ENCODE data around the gene SLC48A1. TPM values are rescaled to one million over a fixed set of nuclear protein-coding genes. Genes with fewer than 3 reads are reported as not detected.
"Not testable (repeated sequence)": the region's sequence is repeated elsewhere in the genome, so short reads cannot be mapped to it uniquely, and the experiment has no call there.

The SLC48A1 gene
- total RNA-seq, 1 experiment from 2014 or later, result 7.2 TPM

DNA sequence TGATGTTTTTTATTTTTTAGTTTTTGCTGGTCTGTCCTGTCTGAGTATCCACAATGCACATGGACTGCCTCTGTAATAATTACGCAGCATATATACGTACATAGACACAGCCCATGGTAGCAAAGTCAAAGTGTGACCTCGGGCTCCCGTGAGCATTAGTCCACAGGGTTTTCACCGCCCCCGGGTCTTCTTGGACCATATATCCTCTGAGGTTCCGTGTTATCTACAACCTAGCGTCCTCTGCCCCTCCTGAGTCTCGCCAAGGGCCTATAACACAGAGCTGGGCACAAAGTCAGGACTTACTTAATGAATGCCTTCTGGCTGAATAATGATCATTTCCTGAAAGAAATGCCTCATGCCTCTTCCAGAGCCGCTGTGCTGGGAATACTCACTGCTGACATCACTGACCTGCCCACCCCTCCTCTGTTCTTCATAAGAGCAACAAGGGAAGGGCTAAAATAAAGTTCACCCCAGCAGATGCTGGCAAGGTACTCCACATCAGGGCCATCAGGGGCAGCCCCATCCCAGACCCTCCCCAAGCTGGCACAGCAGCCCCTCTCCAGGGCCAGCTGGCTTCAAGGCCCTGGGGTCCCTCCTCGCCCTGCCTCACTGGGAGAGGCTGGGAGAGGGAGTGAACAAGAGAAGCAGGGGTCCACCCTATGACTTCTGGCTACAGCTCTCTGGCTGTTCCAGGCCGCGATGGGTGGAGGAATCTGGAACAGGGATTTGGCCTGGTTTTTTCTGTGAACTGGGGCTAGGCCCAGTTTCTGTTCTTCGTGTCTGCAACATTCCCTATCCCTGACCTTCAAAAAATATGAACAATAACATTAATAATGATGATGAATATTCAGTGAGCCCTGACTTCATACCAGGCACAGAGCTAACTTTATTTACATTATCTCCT is 38.8 kb downstream of the SLC48A1 start:
- no peak for DNase-seq (ENCODE audit: low read depth)

DNA sequence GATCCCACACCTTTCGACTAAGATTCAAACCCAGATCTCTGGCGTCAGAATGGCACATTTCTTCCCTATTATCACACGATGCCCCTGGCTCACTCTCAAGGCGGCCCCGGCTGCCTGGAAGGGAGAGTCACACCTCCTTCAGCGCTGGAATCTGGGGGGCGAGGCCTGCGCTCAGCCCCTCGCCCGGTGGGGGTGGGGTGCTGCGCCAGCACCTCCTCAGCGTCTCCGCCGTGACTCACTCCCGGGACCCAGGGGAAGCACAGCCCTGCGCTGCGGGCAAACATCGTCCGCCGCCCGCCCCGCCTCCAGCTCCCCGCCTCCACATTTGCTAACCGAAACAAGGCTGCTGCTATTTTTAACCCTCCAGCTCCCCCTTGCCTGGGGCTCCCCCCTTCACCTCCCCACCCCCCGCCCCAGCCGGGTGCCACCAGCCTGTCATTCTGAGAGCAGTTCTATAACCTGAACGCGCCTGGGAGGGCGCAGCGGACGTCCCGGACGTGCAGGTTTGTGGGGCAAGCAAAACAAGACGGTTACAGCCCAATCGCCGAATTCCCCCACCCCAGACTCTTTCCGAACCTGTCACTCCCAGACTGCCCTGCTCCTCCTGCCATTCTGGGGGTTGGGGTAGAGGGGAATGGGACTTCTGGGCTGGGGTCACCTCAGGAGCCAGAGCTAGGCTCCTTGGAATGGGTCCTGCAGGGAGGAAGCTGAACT is 39.9 kb downstream of the SLC48A1 start:
- DNase-seq (ENCODE audit: low read depth), result peak; percentile 86

DNA sequence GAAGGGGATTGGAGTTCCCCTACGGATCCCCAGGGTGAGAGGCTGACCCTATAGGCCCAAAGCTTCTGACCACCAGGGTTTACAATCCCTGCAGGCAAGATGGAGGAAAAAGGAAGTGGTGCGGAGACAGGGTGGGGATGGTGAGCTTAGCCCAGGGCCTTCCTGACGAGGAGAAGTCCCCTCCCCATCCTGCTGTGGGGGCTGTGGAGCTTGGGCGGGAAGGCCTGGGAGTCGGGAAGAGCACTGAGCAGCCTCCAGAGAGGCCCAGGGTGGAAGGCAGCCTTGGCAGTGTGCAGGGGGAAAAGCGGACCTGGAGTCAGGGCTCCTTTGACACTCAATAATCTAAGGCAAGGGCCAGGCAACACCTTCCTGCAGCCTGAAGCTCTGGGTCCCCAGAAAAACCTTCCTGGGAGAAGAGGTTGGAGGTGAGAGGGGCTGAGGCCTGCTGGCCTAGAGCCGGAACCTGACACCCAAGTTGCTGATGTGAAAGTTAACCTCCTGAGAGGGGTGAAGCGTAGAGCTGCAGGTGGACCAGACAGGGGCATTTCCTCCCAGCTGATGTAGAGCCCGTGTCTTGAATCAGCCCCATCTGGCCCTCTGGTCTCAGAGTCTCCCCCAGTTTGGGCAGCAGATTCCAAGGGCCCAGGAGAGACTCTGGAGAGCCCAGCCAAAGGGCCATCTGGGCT is 40.6 kb downstream of the SLC48A1 start:
- peak; percentile 58 for DNase-seq (ENCODE audit: low read depth)

DNA sequence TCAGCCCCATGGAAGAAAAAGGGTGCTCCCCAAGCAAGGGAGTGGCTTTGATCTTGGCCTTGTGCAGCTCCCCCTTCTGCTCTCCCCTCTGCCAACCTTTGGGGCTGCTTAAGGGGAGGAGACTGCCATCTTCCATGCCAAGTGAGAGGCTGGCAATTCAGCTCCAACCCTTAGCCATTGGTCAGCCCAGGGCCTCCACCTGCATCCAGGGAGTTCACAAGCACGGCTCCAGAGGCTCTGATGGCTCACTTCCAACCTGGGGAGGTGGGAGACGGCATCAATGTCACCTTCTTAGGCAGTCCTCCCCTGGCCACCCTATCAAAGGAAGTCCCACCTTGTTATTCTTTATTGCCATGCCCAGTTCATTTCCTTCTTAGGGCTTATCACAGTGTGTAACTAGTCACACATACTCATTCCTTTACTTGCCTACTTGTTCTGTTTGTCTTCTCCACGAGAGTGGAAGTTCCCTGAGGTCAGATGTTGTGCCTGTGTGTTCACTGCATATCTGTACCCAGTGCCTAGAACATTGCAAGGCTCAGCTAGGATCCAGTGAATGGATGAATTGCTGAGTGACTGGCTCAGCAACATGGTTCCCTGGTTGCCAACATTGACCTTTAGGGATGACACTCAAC is 41.6 kb downstream of the SLC48A1 start:
- no peak for DNase-seq (ENCODE audit: low read depth)

DNA sequence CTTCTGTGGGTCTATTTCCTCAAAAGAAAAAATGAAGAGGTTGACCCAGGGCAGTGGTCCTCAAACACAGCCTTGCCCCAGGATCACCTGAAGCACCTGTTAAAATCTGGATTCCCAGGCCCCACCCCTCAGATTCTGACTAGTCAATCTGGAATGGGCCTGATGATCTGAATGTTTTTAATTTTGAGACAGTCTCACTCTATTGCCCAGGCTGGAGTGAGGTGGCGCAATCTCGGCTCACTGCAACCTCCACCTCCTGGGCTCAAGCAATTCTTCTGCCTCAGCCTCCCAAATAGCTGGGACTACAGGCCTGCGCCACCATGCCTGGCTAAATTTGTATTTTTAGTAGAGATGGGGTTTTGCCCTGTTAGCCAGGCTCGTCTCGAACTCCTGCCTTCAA is 42.4 kb downstream of the SLC48A1 start:
- DNase-seq (ENCODE audit: low read depth), result not testable (repeated sequence)

DNA sequence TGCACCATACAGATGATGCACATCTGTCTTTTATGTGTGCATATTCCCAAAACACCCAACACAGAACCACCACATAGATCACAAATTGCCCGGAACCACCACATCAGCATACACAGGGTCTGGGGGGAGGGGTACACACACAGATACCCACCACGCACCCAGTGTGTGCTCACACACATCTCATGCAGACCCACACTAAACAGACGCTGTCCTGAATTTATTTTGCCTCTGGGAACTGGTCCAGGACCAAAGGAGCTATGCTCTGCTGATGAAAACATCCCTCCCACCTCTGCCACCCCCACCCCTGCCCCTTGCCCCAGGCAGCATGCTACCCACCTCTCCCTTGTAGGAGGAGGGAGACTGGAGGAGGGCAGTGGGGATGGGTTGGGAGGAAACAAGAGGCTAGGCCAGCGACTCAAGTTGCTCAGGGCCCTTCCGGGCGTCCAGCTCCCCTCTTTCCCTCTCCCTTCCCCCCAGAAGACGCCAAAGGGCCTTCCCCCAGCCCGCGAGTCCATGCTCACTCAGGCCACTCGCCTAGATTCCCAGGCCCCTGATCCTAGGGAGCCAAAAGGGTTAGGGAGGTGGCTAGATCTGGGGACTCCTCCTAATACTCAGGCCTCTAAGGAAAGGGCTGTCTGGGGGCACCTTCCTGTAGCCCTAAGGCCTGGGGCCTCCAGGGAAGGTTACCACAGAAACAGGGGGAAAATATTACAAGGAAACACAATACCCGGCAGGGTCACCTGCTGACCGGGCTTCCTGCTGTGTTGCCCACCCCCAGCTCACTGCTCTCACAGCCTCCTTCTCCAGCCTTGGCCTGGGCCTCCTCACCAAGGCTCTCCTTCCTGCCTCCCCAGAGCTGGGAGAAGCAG is 43.6 kb downstream of the SLC48A1 start:
- DNase-seq (ENCODE audit: low read depth), result no peak

DNA sequence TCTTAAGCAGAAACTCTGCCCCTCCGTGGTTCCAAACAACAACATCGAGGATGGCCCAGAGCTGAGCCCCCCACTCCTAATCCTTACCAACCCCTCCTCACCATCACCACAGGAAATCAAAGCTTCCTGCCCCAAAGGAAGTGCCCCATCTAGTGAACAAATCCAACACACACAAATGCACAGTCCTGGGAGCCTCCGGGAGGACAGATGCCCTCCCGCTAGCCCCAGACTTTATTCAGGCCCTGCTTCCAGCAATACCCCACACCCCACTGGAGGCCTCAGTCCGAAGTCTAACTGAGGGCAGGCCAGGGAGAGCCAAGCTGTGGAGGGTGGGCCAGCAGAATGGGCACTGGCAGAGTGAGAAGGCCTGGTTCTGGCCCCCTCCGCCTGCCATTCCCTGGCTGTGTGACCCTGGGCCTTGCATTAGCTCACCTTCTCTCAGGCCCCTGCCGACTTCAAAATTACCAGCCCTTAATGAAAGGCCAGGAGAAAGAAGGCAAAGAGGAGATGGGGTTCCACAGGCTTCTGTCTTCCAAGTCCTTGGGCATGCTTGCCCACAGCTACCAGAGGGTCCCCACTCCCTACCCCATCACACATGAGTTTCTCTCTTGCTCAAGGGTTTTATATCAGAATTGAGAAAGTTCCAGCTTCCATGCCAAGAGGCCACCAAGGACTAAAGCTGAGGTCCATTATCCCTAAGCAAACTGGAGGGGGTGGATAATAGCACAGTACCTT is 44.4 kb downstream of the SLC48A1 start:
- DNase-seq (ENCODE audit: low read depth), result no peak

DNA sequence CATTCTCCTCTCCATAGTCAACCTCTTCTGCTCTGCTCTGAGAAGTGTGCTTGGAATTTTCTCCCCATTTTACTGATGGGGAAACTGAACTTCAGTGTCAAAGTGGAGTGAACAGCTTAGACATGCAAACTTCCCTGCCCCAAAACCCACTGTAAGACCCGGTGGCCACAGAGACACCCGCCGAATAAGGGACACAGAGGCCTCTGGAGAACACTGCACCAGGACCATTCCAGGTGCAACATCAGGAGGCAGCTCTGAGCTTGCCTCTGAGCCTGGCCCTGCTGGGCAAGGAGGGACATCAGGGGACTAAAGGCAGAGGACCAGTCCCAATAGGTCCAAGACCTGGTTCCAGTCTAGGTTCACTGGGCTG is 45.0 kb downstream of the SLC48A1 start:
- no peak for DNase-seq (ENCODE audit: low read depth)

DNA sequence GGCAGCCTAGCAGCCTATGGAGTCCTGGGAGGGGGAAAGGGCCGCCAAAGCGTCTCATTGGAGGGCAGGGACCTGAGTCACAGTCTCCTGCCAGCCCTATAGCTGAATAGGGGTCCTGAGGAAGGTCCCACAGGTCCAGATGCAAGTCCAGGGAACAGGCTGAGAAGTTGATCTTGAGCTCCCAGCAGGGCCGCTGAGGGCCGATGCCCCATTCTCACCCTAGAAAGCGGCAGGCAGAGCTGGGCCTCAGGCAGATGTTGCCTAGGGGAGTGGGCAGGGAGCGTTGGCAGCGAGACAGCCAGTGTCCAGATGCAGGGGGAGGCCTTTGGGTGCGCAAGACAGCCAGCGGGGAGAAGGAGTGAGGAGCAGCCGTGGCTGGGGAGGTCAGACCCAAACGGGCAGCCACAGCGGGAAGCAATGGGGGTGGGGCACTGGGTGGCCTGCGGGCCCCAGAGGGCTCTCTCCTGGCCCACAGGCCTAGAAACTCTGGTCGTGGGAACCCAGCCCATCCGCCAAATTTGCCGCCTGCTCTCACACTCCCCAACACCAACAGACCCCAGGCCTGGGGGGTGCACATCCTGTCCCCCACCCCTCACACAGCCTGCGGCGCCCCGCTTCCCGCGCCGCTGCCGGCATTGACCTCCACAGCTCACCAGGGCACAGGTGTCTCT is 45.6 kb downstream of the SLC48A1 start:
- peak; percentile 56 for DNase-seq (ENCODE audit: low read depth)

DNA sequence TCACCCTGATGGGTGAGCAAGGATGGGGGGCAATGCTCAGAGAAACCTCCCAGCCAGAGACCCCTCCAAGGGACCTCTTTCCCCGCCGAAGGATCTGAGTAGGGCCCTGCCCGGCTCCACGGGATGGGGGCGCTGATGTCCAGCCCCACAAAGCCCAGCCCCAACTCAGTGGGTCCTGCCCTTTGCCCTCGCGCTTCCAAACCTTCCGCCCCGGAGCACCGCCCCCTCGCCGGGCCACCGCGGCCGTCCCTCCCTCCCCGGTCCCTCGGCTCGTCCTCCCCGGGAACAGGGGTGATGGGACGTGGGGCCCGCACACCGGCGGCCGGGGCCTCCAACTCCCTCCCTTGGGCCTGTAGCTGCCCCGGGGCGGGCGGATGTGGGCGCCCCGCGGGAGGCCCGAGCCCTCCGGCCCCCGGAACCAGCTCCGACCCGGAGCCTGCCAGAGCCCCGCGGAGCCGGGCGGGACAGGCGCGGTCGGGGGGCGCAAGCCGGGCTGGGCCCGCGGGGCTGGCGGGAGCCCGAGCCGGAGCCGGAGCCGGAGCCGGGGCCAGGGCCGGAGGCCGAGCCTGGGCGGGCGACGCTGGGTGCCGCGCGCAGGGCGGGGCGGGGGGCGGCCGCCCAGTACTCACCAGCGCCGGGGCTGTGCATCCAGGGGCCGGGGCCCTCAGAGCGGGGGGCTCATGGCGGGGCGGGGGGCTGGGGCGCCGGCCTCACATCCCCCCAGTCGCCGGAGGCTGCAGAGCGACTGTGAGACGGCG is 46.3 kb downstream of the SLC48A1 start:
- peak; percentile 33 for DNase-seq (ENCODE audit: low read depth)

DNA sequence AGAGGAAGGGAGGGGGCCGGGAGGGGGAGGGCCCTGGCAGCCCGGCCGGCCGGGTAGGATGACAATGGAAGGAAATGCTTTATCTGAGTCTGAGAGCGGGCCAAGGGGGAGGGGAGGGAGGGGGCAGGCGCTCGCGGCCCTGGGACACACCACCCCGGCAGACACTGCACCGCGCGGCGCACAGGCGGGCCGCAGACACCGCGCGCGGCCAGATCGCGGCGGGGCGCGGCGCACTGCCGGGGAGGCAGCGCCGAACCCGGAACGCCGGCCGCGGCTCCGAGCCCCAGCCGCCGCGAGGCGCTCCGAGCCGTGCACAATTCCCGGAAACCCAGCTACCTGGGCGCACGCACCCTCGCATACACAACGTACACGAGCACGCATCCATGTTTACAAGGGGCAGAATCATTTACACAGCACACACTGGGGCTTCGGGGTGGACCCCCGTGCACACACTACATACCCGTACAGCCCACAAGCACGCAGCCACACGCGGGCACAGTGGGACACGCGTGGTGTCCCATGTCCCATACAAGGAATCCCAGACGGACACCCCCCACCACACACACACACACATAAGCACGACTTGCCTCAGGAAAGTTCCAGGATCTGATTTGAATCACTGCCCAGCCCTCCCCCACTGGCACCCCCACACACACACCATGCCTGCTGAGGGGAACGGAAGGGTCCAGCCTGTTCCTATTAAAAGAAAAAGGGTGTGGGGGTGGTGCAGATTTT is 47.0 kb downstream of the SLC48A1 start, which contains the start of gene HDAC7:
Gene HDAC7, minus strand, starts transcription at position 8 of the 735 bp plus-strand sequence. CDS start 118 bp downstream, outside the sequence.
- peak; percentile 85 for DNase-seq (ENCODE audit: low read depth)

DNA sequence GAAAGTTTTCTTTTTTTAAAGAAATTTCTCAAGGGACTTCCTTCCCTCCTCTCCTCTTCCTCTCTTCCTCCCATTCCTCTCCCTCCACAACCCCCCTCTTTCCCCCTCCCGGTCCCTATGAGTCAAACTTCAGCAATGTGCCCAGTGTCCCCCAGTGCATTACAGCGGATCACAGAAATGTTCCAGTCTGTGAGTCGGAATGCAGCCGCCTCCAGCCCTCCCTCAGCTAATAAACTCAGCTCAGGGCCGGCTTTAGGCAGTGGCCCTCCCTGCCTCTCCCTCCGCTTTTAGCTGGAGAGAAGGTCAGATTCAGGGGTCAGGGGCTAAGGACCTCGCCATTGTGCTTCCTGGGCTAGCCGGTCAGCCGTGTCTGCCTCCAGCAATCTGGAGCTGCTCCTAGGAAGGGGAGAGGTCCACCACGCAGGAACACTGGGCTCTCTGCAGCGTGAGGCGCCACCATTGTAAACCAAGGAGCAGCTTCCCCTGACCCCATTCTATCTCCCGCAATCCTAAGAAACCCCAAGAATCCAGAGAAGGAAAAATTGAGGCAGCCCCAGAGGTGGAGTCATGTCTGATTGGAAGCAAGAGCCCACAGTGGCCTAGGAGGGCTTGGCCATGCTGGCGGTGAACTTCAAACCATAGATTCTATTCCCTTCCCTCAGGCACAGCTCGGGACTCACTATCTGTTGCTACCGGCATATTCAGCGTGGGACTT is 47.8 kb downstream of the SLC48A1 start:
- DNase-seq (ENCODE audit: low read depth), result peak; percentile 95

DNA sequence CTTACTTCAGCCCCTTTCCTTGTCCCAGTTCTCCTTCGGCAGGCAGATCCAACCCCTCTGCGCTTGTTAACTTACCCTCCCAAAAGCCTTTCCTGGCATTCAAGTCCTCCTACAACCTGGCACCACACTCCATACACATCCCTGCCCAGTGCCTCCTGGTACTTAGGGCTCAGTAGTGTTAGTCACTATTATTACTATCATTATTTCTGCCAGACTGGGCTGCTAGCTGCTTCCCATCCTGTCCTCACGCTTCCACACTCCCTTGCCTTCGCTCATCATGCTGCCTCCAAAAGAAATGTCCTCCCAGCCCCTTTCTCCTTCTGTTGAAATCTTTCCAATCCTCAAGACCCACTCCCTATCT is 48.3 kb downstream of the SLC48A1 start:
- DNase-seq (ENCODE audit: low read depth), result no peak

DNA sequence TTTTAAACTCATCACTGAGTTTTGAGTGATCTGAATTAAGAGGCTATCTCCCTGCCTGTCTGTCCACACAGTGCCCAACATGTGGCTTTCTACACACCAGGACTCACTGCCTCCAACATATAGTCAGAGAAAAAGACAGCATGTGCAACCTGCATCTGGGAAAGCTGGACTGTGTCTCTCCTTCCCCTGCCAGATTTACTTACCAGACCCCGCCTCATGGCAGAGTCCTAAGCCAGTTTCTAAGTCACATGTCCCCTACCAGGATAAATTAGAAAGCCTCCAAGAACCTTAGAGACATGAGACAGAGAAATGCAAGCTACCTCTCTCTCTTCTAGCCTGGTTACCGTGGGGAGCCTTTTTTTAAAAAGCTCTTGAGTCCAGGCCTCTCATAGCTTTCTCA is 49.4 kb downstream of the SLC48A1 start:
- DNase-seq (ENCODE audit: low read depth), result no peak

DNA sequence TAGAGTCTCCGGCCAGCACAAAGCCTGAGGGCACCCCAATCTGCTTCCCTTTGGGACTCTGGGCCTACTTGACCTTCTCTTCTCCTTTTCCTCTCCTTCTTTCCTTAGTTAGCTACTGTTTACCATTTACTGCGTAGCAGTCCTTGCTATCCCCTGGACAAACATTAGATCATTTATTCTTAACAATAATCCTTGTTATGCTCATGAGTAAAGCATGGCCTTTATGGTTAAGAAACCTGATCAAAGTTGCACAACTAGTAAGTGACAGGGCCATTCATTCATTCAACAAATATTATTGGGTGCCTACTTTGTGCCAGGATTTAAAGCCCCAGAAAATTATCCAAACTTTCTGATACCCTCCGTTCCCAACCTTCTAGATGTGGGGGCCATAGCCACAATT is 49.8 kb downstream of the SLC48A1 start:
- no peak for DNase-seq (ENCODE audit: low read depth)

DNA sequence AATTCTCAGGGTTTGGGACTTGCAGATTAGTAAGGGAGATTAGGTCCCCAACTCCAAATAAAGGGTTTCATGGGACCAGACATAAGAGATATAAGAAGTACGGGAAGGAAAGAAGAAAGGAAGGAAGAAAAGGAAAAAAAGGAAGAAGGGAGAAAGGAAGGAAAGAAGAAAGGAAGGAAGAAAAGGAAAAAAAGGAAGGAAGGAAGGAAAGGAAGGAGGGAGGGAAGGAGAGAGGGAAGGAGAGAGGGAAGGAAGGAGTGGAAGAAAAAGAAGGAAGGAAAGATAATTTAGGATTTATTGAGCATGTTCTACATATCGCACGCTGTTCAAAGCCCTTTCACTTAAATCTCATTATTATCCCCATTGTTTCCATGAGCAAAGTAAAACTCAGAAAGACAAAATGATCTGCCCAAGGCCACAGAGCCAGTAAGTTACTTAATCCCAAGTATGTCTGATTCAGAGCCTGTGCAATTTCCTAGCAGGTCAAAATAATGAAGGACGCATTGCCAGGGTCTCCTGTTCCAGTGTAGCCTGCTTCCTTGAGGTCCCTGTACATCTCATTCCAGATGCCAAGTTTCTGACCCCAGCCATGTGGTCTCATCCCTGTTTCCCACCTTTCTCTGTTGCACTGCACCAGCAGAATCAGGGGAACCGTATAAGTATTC is 50.5 kb downstream of the SLC48A1 start:
- DNase-seq (ENCODE audit: low read depth), result no peak

DNA sequence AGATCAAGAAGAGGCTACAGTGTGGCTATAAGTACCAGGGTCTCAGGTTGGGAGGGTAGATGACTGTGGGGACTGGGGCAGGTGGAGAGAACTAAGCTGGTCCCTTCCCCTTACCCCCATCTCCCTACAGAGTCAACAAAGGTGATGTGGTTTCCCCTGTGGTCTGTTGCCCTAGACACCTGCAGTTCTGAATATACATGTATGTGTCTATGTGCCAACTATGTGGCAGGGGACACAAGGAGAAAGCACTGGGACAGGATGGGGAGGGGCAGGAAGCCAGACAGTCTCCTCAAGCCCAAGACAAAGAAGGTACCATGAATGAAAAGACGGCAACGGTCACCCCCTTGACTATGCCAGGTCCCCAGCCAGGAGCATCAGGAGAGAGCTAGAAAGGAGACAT is 51.2 kb downstream of the SLC48A1 start:
- DNase-seq (ENCODE audit: low read depth), result no peak

Measured in RPMI7951 (cell line).